Measurements from ENCODE around the gene SIT1. TPM values are rescaled to one million over a fixed set of nuclear protein-coding genes. Genes with fewer than 3 reads are reported as not detected.

SIT1 gene
- total RNA-seq, 2 experiments from 2014 or later, result 11.0 to 11.6 TPM

Small RNA genes lying within 50 kb of the gene (microRNA-seq; reads per million reads assigned to microRNA genes)
- not detected for gene MIR4667 (ENCODE audit: borderline microRNAs expressed)

Other genes starting within 250 kb of the SIT1 start
- gene RUSC2, start 160.8 kb downstream of the SIT1 start, total RNA-seq, result under 1 TPM; 0.22 to 0.36 TPM
- 10 to 100 TPM; 18.0 to 19.6 TPM for gene TESK1, start 45.7 kb downstream of the SIT1 start, total RNA-seq
- gene CD72, start 32.5 kb downstream of the SIT1 start, total RNA-seq, result 1 to 10 TPM; 2.9 to 5.7 TPM
- gene RMRP, start 7.1 kb upstream of the SIT1 start, total RNA-seq, result over 10,000 TPM; 22,073 to 26,359 TPM
- gene CCDC107, start 7.4 kb upstream of the SIT1 start, total RNA-seq, result 1 to 10 TPM; 7.4 to 9.1 TPM
- under 1 TPM; 0.25 to 0.35 TPM for gene ARHGEF39, start 14.3 kb upstream of the SIT1 start, total RNA-seq
- not detected for gene CA9, start 23.0 kb upstream of the SIT1 start, total RNA-seq
- 10 to 100 TPM; 41.5 to 44.7 TPM for gene TPM2, start 39.0 kb upstream of the SIT1 start, total RNA-seq
- 100 to 1,000 TPM; 128 to 129 TPM for gene TLN1, start 81.3 kb upstream of the SIT1 start, total RNA-seq
- 10 to 100 TPM; 13.1 to 14.2 TPM for gene CREB3, start 81.7 kb upstream of the SIT1 start, total RNA-seq
- 10 to 100 TPM; 14.1 to 14.3 TPM for gene GBA2, start 98.3 kb upstream of the SIT1 start, total RNA-seq
- gene RGP1, start 98.4 kb upstream of the SIT1 start, total RNA-seq, result 10 to 100 TPM in 1 of 2 experiments, 1 to 10 TPM in 1; 9.6 to 10.4 TPM
- not detected for gene MSMP, start 103.3 kb upstream of the SIT1 start, total RNA-seq
- gene NPR2, start 140.7 kb upstream of the SIT1 start, total RNA-seq, result 1 to 10 TPM; 2.0 to 2.9 TPM
- under 1 TPM; 0.78 to 0.92 TPM for gene SPAG8, start 161.3 kb upstream of the SIT1 start, total RNA-seq
- 10 to 100 TPM in 1 of 2 experiments, 1 to 10 TPM in 1; 10.0 to 13.6 TPM for gene HINT2, start 164.1 kb upstream of the SIT1 start, total RNA-seq
- not detected for gene FAM221B, start 177.8 kb upstream of the SIT1 start, total RNA-seq
- gene TMEM8B, start 178.3 kb upstream of the SIT1 start, total RNA-seq, result 1 to 10 TPM; 6.4 to 7.2 TPM
- not detected for gene OR13J1, start 219.5 kb upstream of the SIT1 start, total RNA-seq

Data from CD8-positive, alpha-beta T cell (primary cell).